ENCODE data around the gene UBE2V1. TPM values are rescaled to one million over a fixed set of nuclear protein-coding genes. Genes with fewer than 3 reads are reported as not detected.

Gene UBE2V1
- polyA plus RNA-seq, 1 of the 3 experiments (the other 2 are of a cell fraction): 99.7 TPM

- DNase-seq: no peak
- ChIA-PET POLR2A (interaction anchor here (0.8 kb wide), 1 partner anchor 11 kb away, joined by 3 read pairs; no protein-coding TSS in a partner anchor), CTCF (interaction anchor here (0.9 to 4.4 kb wide), 8 partner anchors 12 to 119 kb away, joined by 3 to 35 read pairs (median 6); partner anchors contain the start of gene UBE2V1)
- H3K9me2 ChIP-seq: no peaks in the 10 kb centered on the region
- H3F3A ChIP-seq (replicated peaks; ENCODE audit: insufficient read depth): peaks cover 6% of the 10 kb centered on the region
- H3K27me3 ChIP-seq (ENCODE audit: insufficient read depth): no peaks in the 10 kb centered on the region
- no peak overlapping the region for H2AFZ ChIP-seq (ENCODE audit: low read depth)
- H3K4me3 ChIP-seq (ENCODE audit: low read depth in 2 of 2, low read length in 1 of 2): no peak overlapping the region
- WGBS (ENCODE audit: low lambda C conversion rate): 94% methylated on average over 4 of the region's 4 CpGs
- H3K27ac ChIP-seq (ENCODE audit: low read depth in 2 of 2, low read length in 1 of 2): no peak overlapping the region
- no peak overlapping the region for H3K4me2 ChIP-seq
- TF ChIP-seq TEAD4 (IDR thresholded peaks at IDR 0.05; ENCODE audit: borderline replicate concordance, insufficient read depth) (no peak), CTCF (IDR thresholded peaks at IDR 0.05) (no peak), RFX5 (IDR thresholded peaks at IDR 0.05; ENCODE audit: low read length) (no peak), GABPA (IDR thresholded peaks at IDR 0.05; ENCODE audit: low read depth) (no peak), YY1 (IDR thresholded peaks at IDR 0.05; ENCODE audit: low read depth) (no peak), POLR2AphosphoS5 (IDR thresholded peaks at IDR 0.05; ENCODE audit: low read depth, low read length) (no peak), MXI1 (IDR thresholded peaks at IDR 0.05; ENCODE audit: low read depth, low read length) (no peak), ZBTB33 (IDR thresholded peaks at IDR 0.05; ENCODE audit: borderline replicate concordance, low read depth) (no peak), NFIC (IDR thresholded peaks at IDR 0.05; ENCODE audit: borderline replicate concordance) (no peak), NRF1 (IDR thresholded peaks at IDR 0.05; ENCODE audit: low read depth, low read length) (no peak), USF1 (IDR thresholded peaks at IDR 0.05; ENCODE audit: borderline replicate concordance, low read depth) (no peak), IRF3 (IDR thresholded peaks at IDR 0.05; ENCODE audit: low read depth, low read length) (no peak), TCF12 (IDR thresholded peaks at IDR 0.05) (no peak)
- H3K4me1 ChIP-seq (ENCODE audit: control insufficient read depth in 1 of 2, insufficient read depth in 2 of 2, low read depth in 1 of 2, low read length in 1 of 2): peaks cover 4 to 9% of the 10 kb centered on the region in 2 experiments; a peak in 3 of 4 replicates
- H4K20me1 ChIP-seq (ENCODE audit: insufficient read depth): peaks cover 81% of the 10 kb centered on the region
- peaks cover 97% of the 10 kb centered on the region for H3K79me2 ChIP-seq (ENCODE audit: insufficient read depth)
- no peak overlapping the region for H3K9ac ChIP-seq
- H3K36me3 ChIP-seq (replicated peaks in 1 of 2; ENCODE audit: control insufficient read depth in 1 of 2, insufficient read depth in 2 of 2, low read length in 1 of 2): peaks cover 40 to 49% of the 10 kb centered on the region in 2 experiments
- no peaks in the 10 kb centered on the region for H3K9me3 ChIP-seq
These were observed 15.1 kb downstream of the UBE2V1 start for GRCh38 chr20:50097843-50098242.

All from SK-N-SH (cell line).